DOHH2 (cell line): ENCODE measurements around the gene RAPH1.

Experiments
- H3F3A ChIP-seq: fragments of 200-600 bp; sonication (generic), shearing (Covaris generic); 2 replicates; pipeline ENCODE4 v1.6.0; 2016; ENCODE audit warnings: antibody characterized with exemption, mild to moderate bottlenecking; ENCODE audit not compliant: control insufficient read depth, insufficient read depth
- H3K27ac ChIP-seq: fragments of 200-600 bp; sonication (generic); 2 replicates; pipeline ENCODE4 v1.5.1; 2014; ENCODE audit warnings: low read depth, mild to moderate bottlenecking, low read length, moderate library complexity
- H3K27me3 ChIP-seq: fragments of 200-600 bp; sonication (generic); 2 replicates; pipeline ENCODE4 v1.6.1; 2014; ENCODE audit warnings: mild to moderate bottlenecking, low read length, mixed read lengths; ENCODE audit not compliant: control insufficient read depth
- H3K36me3 ChIP-seq: fragments of 200-600 bp; sonication (generic); 2 replicates; pipeline ENCODE4 v1.6.1; 2014; ENCODE audit warnings: mild to moderate bottlenecking, low read length, moderate library complexity, mixed read lengths; ENCODE audit not compliant: control insufficient read depth
- H3K4me1 ChIP-seq: fragments of 200-600 bp; sonication (generic); 2 replicates; pipeline ENCODE4 v1.6.1; 2014; ENCODE audit warnings: mild to moderate bottlenecking, low read length, mixed read lengths; ENCODE audit not compliant: control insufficient read depth
- H3K4me2 ChIP-seq: fragments of 200-600 bp; sonication (generic); 2 replicates; pipeline ENCODE4 v1.6.0; 2014; ENCODE audit warnings: mild to moderate bottlenecking, low read length, moderate library complexity
- H3K4me3 ChIP-seq: fragments of 200-600 bp; sonication (generic); 2 replicates; pipeline ENCODE4 v1.5.1; 2014; ENCODE audit warnings: mild to moderate bottlenecking, low read length, mixed read lengths
- H3K79me2 ChIP-seq: fragments of 200-600 bp; sonication (generic); 2 replicates; pipeline ENCODE4 v1.6.1; 2014; ENCODE audit warnings: mild to moderate bottlenecking, low read length, mixed read lengths; ENCODE audit not compliant: control insufficient read depth
- H3K9me2 ChIP-seq: fragments of 200-600 bp; sonication (generic); replicated peaks from 2 replicates; pipeline ENCODE4 v1.6.1; 2014; ENCODE audit warnings: mild to moderate bottlenecking, low read length, mixed read lengths; ENCODE audit not compliant: control insufficient read depth
- H3K9me3 ChIP-seq: fragments of 200-600 bp; sonication (generic); 2 replicates; pipeline ENCODE4 v1.6.1; 2014; ENCODE audit warnings: antibody characterized with exemption, low read length, mixed read lengths; ENCODE audit not compliant: control insufficient read depth, insufficient read depth
- H4K20me1 ChIP-seq: fragments of 200-600 bp; sonication (generic); 2 replicates; pipeline ENCODE4 v1.6.0; 2014; ENCODE audit warnings: low read depth, mild to moderate bottlenecking, antibody characterized with exemption, low read length, moderate library complexity; ENCODE audit not compliant: control insufficient read depth, insufficient read depth
- EZH2phosphoT487 ChIP-seq: fragments of 200-600 bp; sonication (generic); IDR thresholded peaks from 2 replicates; pipeline ENCODE4 v1.6.1; 2017; ENCODE audit warnings: borderline replicate concordance, mild to moderate bottlenecking, antibody characterized with exemption, low read length, moderate library complexity, mixed read lengths
- TF ChIP-seq, protein P1 (sequence below): fragments of 200-600 bp; sonication (generic); IDR thresholded peaks from one replicate; pipeline ENCODE4 v1.5.1; 2014; ENCODE audit warnings: antibody characterized with exemption, mild to moderate bottlenecking, low read depth, low read length; ENCODE audit not compliant: poor library complexity, severe bottlenecking

Gene RAPH1

GRCh38 chr2:203344667-203345066 lies 190.4 kb downstream of the RAPH1 start:
- no peaks in the 10 kb centered on the region for H3K27me3 ChIP-seq
- peaks cover 7% of the 10 kb centered on the region; the same call in 1 of the 2 replicates for H3K36me3 ChIP-seq
- H4K20me1 ChIP-seq, result no peaks in the 10 kb centered on the region
- TF ChIP-seq EZH2phosphoT487, result no peak
- TF ChIP-seq, protein P1, sequence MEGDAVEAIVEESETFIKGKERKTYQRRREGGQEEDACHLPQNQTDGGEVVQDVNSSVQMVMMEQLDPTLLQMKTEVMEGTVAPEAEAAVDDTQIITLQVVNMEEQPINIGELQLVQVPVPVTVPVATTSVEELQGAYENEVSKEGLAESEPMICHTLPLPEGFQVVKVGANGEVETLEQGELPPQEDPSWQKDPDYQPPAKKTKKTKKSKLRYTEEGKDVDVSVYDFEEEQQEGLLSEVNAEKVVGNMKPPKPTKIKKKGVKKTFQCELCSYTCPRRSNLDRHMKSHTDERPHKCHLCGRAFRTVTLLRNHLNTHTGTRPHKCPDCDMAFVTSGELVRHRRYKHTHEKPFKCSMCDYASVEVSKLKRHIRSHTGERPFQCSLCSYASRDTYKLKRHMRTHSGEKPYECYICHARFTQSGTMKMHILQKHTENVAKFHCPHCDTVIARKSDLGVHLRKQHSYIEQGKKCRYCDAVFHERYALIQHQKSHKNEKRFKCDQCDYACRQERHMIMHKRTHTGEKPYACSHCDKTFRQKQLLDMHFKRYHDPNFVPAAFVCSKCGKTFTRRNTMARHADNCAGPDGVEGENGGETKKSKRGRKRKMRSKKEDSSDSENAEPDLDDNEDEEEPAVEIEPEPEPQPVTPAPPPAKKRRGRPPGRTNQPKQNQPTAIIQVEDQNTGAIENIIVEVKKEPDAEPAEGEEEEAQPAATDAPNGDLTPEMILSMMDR, result no peak
- no peaks in the 10 kb centered on the region for H3K4me1 ChIP-seq
- H3K79me2 ChIP-seq, result peaks cover 41% of the 10 kb centered on the region
- no peak overlapping the region for H3K27ac ChIP-seq
- peaks cover 2% of the 10 kb centered on the region; the same call in 1 of the 2 replicates for H3F3A ChIP-seq
- H3K9me2 ChIP-seq, result no peaks in the 10 kb centered on the region
- H3K4me2 ChIP-seq, result no peak overlapping the region
- H3K9me3 ChIP-seq, result no peaks in the 10 kb centered on the region
- H3K4me3 ChIP-seq, result no peak overlapping the region
